Rectal smooth muscle tissue (tissue), 1 donor: Measurements from ENCODE around the gene PIK3CG.
A peak's percentile ranks its signal among the peaks of the same experiment; 100 is the strongest.

Source experiments
- H3K27ac ChIP-seq: one replicate; pipeline ENCODE4 v1.7.0; 2013; ENCODE audit warnings: low read depth, low read length, inconsistent platforms
- H3K27me3 ChIP-seq: one replicate; pipeline ENCODE4 v1.7.0; 2013; ENCODE audit warnings: low read length; ENCODE audit not compliant: control insufficient read depth, insufficient read depth
- H3K36me3 ChIP-seq: one replicate; pipeline ENCODE4 v1.7.0; 2013; ENCODE audit warnings: low read length; ENCODE audit not compliant: control insufficient read depth, insufficient read depth
- H3K4me1 ChIP-seq: one replicate; pipeline ENCODE4 v1.7.0; 2013; ENCODE audit warnings: low read length; ENCODE audit not compliant: control insufficient read depth, insufficient read depth
- H3K4me3 ChIP-seq: one replicate; pipeline ENCODE4 v1.7.0; 2013; ENCODE audit warnings: low read length
- H3K9ac ChIP-seq: one replicate; pipeline ENCODE4 v1.7.0; 2013; ENCODE audit warnings: low read length

PIK3CG gene

GRCh38 chr7:106864298-106865081, 592 bp upstream of the PIK3CG start:
- Histone ChIP-seq H3K36me3 (no peaks in the 10 kb centered on the region), H3K27ac (no peak overlapping the region), H3K9ac (no peak overlapping the region), H3K4me1 (no peaks in the 10 kb centered on the region), H3K4me3 (peak overlapping the region; percentile 38), H3K27me3 (no peaks in the 10 kb centered on the region)

GRCh38 chr7:106866298-106867281, 1.5 kb downstream of the PIK3CG start:
- Histone ChIP-seq H3K36me3 (no peaks in the 10 kb centered on the region), H3K9ac (no peak overlapping the region), H3K4me1 (no peaks in the 10 kb centered on the region), H3K27me3 (no peaks in the 10 kb centered on the region), H3K4me3 (no peak overlapping the region), H3K27ac (no peak overlapping the region)

- no peak overlapping the region for H3K4me3 ChIP-seq
- H3K36me3 ChIP-seq: no peaks in the 10 kb centered on the region
- H3K4me1 ChIP-seq: no peaks in the 10 kb centered on the region
- H3K27ac ChIP-seq: no peak overlapping the region
- no peaks in the 10 kb centered on the region for H3K27me3 ChIP-seq
- no peak overlapping the region for H3K9ac ChIP-seq
Observed at GRCh38 chr7:106867641-106868351, 2.7 kb downstream of the PIK3CG start.

- H3K9ac ChIP-seq: no peak overlapping the region
- H3K4me3 ChIP-seq: no peak overlapping the region
- H3K27me3 ChIP-seq: no peaks in the 10 kb centered on the region
- H3K36me3 ChIP-seq: no peaks in the 10 kb centered on the region
- H3K4me1 ChIP-seq: no peaks in the 10 kb centered on the region
- H3K27ac ChIP-seq: no peak overlapping the region
Observed at GRCh38 chr7:106868364-106868763, 3.3 kb downstream of the PIK3CG start.

- H3K36me3 ChIP-seq: no peaks in the 10 kb centered on the region
- H3K4me3 ChIP-seq: no peak overlapping the region
- no peak overlapping the region for H3K9ac ChIP-seq
- H3K27ac ChIP-seq: no peak overlapping the region
- no peaks in the 10 kb centered on the region for H3K27me3 ChIP-seq
- H3K4me1 ChIP-seq: no peaks in the 10 kb centered on the region
Observed at GRCh38 chr7:106869954-106870353, 4.9 kb downstream of the PIK3CG start.

- no peak overlapping the region for H3K4me3 ChIP-seq
- no peaks in the 10 kb centered on the region for H3K36me3 ChIP-seq
- no peaks in the 10 kb centered on the region for H3K4me1 ChIP-seq
- H3K9ac ChIP-seq: no peak overlapping the region
- no peaks in the 10 kb centered on the region for H3K27me3 ChIP-seq
- H3K27ac ChIP-seq: no peak overlapping the region
Observed at GRCh38 chr7:106870528-106870927, 5.4 kb downstream of the PIK3CG start.

GRCh38 chr7:106870983-106871410, 5.9 kb downstream of the PIK3CG start:
- Histone ChIP-seq H3K9ac (no peak overlapping the region), H3K4me1 (no peaks in the 10 kb centered on the region), H3K36me3 (no peaks in the 10 kb centered on the region), H3K4me3 (no peak overlapping the region), H3K27me3 (no peaks in the 10 kb centered on the region), H3K27ac (no peak overlapping the region)

- H3K36me3 ChIP-seq: no peaks in the 10 kb centered on the region
- no peaks in the 10 kb centered on the region for H3K4me1 ChIP-seq
- H3K4me3 ChIP-seq: no peak overlapping the region
- no peak overlapping the region for H3K27ac ChIP-seq
- no peak overlapping the region for H3K9ac ChIP-seq
- no peaks in the 10 kb centered on the region for H3K27me3 ChIP-seq
Observed at GRCh38 chr7:106871793-106872571, 6.9 kb downstream of the PIK3CG start.

- Histone ChIP-seq H3K4me3 (no peak overlapping the region), H3K9ac (no peak overlapping the region), H3K4me1 (no peaks in the 10 kb centered on the region), H3K27me3 (no peaks in the 10 kb centered on the region), H3K36me3 (no peaks in the 10 kb centered on the region), H3K27ac (no peak overlapping the region)
Observed at GRCh38 chr7:106872763-106873162, 7.7 kb downstream of the PIK3CG start.

- no peaks in the 10 kb centered on the region for H3K4me1 ChIP-seq
- no peaks in the 10 kb centered on the region for H3K36me3 ChIP-seq
- H3K9ac ChIP-seq: no peak overlapping the region
- no peaks in the 10 kb centered on the region for H3K27me3 ChIP-seq
- H3K27ac ChIP-seq: no peak overlapping the region
- H3K4me3 ChIP-seq: no peak overlapping the region
Observed at GRCh38 chr7:106874076-106874475, 9.0 kb downstream of the PIK3CG start.

- Histone ChIP-seq H3K27me3 (no peaks in the 10 kb centered on the region), H3K36me3 (no peaks in the 10 kb centered on the region), H3K4me3 (no peak overlapping the region), H3K9ac (no peak overlapping the region), H3K27ac (no peak overlapping the region), H3K4me1 (no peaks in the 10 kb centered on the region)
Observed at GRCh38 chr7:106875508-106875907, 10.4 kb downstream of the PIK3CG start.
